Esophagus mucosa (tissue), 1 donor: ENCODE results near the gene RASGEF1C. TPM values are rescaled to one million over a fixed set of nuclear protein-coding genes. Genes with fewer than 3 reads are reported as not detected.
"Not testable (repeated sequence)": the region's sequence is repeated elsewhere in the genome, so short reads cannot be mapped to it uniquely, and the experiment has no call there.

Source experiments
- ATAC-seq: fragments of 200-7000 bp; cut with Tn5 transposase; one replicate; pipeline ENCODE4 v1.9.1; 2020
- total RNA-seq: library from RNA; stranded (reverse); gene quantifications from one replicate; pipeline ENCODE4 v1.2.4, GENCODE V29; 2023
- donor health status: DM: yes; HTN: yes; CAD: no.

Gene RASGEF1C
- total RNA-seq, 1 donor from 2014 or later: not detected

GRCh38 chr5:180099733-180100611 lies 109.0 kb downstream of the RASGEF1C start:
- ATAC-seq: no peak

GRCh38 chr5:180098991-180099732 lies 109.8 kb downstream of the RASGEF1C start:
- ATAC-seq: peak; percentile 23

DNA sequence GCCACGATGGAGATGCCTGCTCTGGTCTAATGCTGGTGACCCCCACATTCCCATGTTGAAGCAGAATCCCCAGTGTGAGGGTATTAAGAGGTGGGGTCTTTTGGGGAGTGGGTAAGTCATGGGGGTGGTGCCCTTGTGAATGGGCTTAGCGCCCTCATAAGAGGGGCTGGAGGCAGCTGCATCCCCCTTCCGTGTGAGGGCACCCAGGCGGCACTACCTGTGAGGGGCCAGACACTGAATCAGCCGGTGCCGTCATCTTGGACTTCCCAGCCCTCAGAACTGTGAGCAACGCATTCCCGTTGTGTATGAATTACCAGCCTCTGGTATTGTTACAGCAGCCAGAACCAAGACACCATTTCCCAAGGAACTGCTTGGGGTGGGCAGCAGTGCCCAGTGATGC lies 110.5 kb downstream of the RASGEF1C start:
- no peak for ATAC-seq

- no peak for ATAC-seq
Observed at GRCh38 chr5:180097926-180098325, 111.1 kb downstream of the RASGEF1C start.

DNA sequence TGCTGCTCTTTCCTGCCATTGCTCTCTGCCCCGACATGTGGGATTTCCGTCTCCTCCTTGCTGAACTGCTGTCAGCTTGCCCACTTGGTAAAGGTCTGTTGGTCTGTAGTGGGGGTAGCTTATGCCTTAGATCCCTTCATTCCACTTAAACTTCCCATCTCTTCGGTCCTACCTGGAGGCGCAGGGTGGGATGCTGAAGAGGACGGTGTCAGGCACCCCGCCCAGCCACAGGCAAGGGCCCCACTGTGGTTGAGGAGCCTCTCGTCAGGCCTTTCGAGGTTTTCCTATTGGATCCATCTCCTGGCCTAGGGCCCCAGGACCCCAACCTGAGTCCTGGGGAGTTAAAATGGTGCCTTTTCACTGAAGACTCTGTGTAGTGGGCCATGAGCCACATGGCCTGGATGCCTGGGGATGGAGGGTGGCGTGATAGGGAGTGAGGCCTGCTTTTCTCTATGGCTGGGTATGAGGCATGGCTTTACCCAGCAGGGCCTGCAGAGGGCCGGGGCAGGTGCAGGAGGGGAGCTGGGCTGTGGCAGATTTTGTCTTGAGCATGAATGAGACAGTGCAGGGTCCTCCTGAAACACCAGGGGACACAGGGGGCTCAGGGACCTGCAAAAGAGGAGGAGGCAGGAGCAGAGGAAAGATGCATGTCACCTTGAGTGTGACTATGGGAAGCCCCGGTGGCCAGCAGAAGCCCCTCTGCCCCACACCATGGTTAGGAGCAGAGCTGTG lies 111.7 kb downstream of the RASGEF1C start:
- peak; percentile 14 for ATAC-seq

GRCh38 chr5:180096616-180097015 lies 112.4 kb downstream of the RASGEF1C start:
- ATAC-seq: no peak

DNA sequence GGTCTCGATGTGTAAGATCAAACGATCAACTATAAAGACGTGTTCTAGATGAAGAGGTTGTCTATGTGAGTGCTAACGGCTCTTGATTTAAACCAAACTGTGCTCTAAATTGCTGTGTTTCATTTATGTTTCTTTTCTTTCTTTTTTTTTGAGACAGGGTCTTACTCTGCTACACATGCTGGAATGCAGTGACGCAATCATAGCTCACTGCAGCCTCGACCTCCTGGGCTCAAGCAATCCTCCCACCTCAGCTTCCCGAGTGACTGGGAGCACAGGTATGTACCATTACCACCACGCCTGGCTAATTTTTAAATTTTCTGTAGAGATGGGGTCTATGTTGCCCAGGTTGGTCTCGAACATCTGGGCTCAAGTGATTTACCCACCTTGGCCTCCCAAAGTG lies 113.5 kb downstream of the RASGEF1C start:
- no peak for ATAC-seq

GRCh38 chr5:180093651-180094382 lies 115.2 kb downstream of the RASGEF1C start:
- no peak for ATAC-seq

DNA sequence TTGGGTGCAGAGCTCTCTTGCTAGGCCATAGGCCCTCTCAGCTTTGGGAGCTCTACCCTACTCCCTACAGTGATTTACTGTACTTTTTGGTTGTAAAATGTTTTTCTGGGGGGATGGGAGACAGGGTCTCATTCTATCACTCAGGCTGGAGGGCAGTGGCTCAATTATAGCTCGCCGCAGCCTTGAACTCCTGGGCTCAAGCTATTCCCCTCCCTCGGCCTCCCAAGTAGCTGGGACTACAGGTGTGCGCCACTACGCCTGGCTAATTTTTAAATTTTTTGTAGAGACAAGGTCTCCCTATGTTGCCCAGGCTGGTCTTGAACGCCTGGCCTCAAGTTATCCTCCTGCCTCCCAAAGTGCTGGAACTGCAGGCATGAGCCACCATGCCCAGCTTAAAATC lies 115.8 kb downstream of the RASGEF1C start:
- ATAC-seq: no peak

DNA sequence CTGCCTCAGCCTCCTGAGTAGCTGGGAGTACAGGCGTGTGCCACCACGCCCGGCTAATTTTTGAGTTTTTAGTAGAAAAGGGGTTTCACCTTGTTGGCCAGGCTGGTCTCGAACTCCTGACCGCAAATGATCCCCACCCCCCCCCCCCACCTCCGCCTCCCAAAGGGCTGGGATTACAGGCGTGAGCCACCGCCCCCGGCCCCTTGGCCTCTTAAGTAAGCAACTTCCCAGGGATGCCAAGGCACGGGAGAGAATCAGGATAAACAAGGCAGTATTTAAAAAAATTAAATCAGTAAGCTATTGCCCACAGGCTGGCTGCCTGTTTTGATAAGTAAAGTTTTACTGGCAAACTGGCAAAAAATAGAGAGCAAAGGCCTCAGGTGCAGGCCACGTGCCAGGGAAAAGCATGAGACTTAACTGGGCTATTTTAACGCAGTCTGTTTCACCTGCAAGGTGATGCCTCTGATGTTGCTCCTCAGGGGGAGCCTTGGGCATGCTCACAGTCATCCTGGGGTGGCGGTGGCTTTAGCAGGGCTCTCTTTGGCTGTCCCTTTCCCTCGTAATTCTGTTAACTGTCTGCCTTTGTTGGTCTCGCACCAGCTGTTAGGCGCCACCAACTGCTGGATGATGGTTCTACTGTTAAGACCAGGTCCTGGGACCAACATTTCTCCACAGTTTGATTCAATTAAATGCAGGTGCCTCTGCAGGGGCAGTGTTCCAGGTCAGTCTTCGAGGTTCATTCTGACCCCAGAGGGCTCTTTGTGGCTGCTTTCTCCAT lies 118.1 kb downstream of the RASGEF1C start:
- peak; percentile 59 for ATAC-seq

DNA sequence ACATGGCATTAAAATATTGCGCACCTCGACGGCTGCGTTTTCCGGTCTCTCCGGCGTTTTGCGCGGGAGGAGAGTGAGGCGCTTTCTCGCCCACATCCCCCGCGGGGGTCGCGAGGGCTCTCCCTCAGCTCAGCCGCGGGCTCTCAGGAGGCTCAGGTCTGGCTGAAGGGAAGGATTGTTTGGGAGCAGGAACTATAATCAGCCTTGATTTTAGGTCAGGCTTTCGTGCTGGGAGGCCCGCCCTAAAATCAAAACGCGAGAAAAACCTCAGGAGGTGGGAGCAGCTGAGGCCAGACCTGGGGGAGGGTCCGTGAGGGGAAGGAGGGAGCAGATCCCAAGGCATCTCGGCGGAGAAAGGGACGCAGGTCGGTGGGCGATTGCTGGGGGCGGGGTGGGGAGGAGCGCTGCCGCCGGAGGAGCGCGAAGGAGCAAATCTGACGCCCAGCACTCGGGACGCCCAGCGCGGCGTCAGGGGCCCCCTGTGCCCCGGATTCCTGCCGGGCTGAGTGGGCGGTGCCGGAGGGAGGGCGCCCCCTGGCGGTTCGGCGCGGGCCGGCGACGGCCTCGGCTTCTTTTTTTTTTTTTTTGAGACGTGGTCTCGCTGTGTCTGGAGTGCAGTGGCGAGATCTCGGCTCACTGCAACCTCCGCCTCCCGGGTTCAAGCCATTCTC lies 118.8 kb downstream of the RASGEF1C start:
- peak; percentile 79 for ATAC-seq

- ATAC-seq: not testable (repeated sequence)
Observed at GRCh38 chr5:180089628-180090027, 119.4 kb downstream of the RASGEF1C start.

- ATAC-seq: no peak
Observed at GRCh38 chr5:180088561-180088960, 120.5 kb downstream of the RASGEF1C start.

GRCh38 chr5:180086816-180087399 lies 122.1 kb downstream of the RASGEF1C start:
- no peak for ATAC-seq

DNA sequence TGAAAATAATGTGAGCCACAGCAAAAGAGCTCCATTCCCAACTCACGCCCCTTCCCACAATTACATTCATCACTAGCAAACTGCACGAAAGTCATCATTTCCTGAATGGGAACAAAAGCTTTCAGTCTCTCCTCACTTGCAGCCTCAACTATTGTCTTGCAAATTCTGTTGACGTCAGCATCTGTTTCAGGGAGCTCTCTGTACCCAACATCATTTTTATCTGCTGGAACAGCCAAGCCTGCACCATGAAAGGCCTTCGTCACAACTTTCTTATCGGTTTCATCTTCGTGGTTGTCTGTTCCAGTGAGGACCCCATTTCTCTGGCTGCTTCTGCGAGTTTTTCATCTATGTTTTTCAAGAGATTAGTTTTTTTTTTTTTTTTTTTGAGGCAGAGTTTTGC lies 123.2 kb downstream of the RASGEF1C start:
- no peak for ATAC-seq

DNA sequence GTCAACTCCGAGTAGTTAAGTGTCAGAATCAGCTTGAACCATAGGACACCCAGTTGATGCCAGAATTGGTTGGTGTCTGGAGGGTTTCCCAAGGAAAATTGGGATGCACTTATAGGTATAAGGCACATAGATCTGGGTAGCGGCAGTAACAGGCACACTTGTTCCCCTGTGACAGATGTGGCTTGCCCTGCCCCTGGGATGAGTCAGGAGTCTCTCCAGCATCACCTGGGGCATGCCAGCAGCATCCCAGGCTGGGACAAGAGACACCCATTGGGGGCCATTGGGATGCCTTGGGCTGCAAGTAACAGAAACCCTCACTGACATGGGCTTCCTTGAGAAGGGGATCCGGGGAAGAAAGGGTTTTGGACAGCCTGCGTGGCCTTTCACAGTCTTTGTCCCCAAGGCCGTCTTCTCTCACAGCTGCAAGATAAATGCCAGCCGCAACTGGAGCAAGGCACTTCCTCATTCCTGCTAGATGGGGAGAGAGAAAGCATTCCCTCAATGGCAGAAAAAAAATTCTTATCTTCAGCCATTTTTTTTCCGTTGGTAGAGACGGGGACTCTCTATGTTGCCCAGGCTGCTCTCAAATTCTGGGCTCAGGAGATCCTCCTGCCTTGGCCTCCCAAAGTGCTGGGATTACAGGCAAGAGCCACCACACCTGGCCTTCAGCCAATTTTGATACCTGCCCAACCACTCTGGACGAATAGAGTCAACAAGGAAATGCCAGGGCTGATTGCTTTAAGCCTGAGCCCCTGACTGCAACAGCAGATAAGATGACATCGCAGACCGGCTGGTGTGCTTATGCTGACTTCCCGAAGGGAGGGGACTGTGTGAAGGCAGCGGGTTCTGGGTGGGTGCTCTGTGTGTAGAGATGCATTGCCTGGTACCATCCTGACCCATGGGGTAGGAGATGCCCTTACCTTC lies 124.1 kb downstream of the RASGEF1C start:
- peak; percentile 46 for ATAC-seq

- ATAC-seq: no peak
Observed at GRCh38 chr5:180083529-180084060, 125.4 kb downstream of the RASGEF1C start.

DNA sequence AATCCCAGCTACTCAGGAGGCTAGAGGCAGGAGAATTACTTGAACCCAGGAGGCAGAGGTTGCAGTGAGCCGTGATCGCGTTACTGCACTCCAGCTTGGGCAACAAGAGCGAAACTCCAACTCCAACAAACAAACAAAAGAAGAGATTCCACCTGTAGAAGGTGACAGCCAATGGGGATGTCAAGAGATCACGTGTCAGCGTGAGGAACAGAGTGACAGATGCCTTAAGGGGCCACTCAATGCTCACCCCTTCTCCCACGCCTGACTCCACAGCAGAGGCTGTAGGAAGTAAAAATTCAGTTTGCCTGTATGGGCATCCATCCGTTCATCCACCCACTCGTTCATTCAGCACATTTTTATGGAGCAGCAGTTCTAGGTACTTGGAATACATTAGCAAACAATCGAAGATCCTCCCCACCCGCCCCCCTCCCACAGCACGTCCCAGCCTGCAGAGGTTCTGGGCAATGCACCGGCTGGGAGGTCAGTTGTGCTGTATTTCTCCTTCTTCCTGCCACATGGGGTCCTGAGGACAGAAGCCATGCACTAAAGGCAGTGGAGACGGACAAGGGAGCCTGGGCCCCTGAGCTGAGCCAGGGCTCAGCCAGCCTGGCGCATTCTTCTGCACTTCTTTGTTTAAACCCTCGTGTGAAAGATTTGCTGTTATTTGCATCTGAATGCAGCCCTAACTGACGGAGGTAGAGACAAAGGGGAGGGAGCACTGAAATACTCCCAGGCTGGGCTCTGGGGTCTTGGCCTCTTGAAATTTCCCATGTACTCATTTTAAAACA lies 126.2 kb downstream of the RASGEF1C start:
- no peak for ATAC-seq
